ENCODE data around the gene PRKN.
"Not testable (repeated sequence)": the region's sequence is repeated elsewhere in the genome, so short reads cannot be mapped to it uniquely, and the experiment has no call there.

Gene PRKN

DNA sequence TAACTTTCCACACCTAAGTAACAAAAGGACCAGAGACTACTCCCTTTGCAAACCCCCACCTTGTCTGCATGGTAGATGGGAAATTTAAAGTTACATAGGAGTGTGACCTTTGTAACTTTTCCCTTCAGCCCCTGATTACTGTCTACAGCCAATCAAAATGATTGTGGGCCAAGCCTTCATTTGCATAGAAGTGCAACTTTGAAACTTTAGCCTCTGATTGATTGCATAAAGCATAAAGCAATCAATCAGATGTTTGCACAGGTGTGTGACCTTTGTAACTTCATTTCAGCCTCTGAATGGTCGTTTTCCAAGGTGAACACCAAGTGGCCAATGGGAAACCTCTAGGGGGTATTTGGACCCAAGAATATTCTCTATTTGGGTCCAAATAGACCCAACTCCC is 46.1 kb downstream of the PRKN start:
- DNase-seq (ENCODE audit: extremely low read depth, low read depth), result no peak

DNA sequence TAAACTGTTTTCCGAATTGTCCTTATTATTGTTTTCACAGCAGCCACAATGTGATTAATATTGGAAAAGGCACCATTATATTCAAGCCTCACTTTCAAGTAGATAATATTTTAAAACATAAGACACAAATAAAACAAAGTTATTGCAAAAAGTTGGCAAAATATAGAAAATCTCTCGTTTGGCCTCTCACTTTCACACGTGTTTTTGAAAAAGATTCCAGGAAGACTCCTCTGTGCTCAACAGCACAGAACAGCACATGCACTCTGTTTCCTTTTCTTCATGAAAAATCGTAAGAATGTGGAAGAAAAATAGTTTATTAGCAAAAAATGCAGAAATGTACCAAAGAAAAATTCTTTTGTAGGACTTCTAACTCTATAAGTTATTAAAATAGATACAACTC is 46.7 kb downstream of the PRKN start:
- TF ChIP-seq, protein P1, sequence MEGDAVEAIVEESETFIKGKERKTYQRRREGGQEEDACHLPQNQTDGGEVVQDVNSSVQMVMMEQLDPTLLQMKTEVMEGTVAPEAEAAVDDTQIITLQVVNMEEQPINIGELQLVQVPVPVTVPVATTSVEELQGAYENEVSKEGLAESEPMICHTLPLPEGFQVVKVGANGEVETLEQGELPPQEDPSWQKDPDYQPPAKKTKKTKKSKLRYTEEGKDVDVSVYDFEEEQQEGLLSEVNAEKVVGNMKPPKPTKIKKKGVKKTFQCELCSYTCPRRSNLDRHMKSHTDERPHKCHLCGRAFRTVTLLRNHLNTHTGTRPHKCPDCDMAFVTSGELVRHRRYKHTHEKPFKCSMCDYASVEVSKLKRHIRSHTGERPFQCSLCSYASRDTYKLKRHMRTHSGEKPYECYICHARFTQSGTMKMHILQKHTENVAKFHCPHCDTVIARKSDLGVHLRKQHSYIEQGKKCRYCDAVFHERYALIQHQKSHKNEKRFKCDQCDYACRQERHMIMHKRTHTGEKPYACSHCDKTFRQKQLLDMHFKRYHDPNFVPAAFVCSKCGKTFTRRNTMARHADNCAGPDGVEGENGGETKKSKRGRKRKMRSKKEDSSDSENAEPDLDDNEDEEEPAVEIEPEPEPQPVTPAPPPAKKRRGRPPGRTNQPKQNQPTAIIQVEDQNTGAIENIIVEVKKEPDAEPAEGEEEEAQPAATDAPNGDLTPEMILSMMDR (IDR thresholded peaks at IDR 0.05; ENCODE audit: low read depth, low read length), result no peak
- DNase-seq (ENCODE audit: extremely low read depth, low read depth), result no peak

More for the DNA sequence above, 46.1 kb downstream of the PRKN start:
- TF ChIP-seq, protein P1 (IDR thresholded peaks at IDR 0.05; ENCODE audit: low read depth, low read length), result no peak

DNA sequence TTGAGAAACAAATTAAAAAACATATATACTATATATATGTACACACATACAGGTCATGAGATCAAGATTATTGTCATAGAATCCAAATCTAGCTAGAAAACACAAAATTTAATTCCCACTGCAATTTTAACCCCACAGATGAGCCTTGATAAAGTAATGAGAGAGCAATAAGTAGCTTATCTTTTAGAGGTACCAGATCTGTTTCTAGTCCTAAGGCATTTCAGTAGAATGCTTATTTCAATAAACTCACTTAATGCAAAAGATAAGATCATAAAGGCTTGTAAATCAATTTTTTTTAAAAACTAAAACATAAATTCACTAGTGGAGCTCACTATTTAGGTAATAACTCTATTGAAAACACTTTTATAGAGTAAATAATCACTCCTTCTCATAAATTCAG is 47.2 kb downstream of the PRKN start:
- DNase-seq (ENCODE audit: extremely low read depth, low read depth), result no peak
- TF ChIP-seq, protein P1 (IDR thresholded peaks at IDR 0.05; ENCODE audit: low read depth, low read length), result no peak

DNA sequence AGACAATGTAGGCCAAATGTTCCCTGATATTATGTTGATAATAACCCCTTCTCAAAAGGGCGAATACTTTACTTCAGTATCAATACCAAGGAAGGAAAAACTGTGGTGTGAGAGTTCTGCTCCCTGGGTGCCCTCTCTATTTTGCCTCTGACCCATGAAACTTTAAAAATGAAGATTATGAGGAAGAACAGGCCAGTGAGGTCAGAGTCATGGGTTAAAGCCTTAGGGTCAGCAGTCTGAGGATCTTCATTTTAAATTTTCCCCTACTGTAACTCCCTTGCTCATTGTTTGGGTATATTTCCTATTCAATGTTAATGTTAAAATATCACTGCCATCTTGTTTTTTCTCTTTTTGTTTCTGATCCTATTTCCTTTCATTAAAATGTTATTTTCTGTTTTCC is 47.9 kb downstream of the PRKN start:
- TF ChIP-seq, protein P1 (IDR thresholded peaks at IDR 0.05; ENCODE audit: low read depth, low read length), result no peak
- no peak for DNase-seq (ENCODE audit: extremely low read depth, low read depth)

DNA sequence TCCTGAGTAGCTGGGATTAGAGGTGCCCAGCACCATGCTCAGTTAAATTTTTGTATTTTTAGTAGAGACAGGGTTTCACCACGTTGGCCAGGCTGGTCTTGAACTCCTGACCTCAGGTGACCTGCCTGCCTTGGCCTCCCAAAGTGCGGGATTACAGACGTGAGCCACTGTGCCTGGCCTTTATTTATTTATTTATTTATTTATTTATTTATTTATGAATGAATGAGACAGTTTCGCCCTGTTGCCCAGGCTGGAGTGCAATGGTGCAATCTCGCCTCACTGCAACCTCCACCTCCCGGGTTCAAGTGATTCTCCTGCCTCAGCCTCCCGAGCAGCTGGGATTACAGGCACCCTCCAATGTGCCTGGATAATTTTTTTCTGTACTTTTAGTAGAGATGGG is 48.7 kb downstream of the PRKN start:
- not testable (repeated sequence) for DNase-seq (ENCODE audit: extremely low read depth, low read depth)

DNA sequence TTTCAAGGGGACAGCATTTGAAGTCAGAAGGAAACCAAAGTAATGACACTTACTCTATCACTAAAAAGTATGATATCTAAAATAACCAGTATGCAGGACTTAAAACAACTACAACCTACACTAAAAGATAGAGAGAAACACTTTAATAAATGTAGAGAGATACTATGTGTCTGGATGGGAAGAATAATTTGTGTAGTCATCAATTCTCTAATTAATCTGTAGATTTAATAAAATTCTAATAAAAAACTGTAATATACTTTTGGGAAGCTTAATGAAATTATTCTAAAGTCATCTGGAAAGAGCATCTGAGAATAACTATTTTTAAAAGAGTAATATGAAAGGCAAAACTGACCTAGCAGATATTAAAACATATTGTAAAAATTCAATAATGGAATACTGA is 52.1 kb downstream of the PRKN start:
- TF ChIP-seq, protein P1 (IDR thresholded peaks at IDR 0.05; ENCODE audit: low read depth, low read length), result no peak

DNA sequence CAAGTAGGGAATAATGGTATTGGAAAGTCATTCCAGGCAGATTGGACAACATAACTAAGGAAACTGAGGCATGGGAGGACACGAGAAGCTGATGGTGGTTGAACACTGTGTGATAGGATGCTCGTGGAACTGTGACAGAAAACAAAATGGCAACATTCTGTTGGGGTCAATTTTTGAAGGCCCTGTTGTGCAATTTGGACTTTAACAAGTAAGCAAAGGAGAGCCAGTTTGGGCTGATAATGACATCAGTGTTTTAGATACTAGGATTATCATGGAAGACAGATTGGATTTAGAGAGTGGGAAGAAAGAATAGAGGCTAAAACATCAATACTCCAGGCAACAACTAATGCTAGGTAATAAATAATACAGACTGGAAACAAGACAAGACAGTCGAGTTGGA is 53.1 kb downstream of the PRKN start:
- TF ChIP-seq, protein P1 (IDR thresholded peaks at IDR 0.05; ENCODE audit: low read depth, low read length), result no peak

More for the DNA sequence above, 52.1 kb downstream of the PRKN start:
- DNase-seq (ENCODE audit: extremely low read depth, low read depth), result no peak

DNA sequence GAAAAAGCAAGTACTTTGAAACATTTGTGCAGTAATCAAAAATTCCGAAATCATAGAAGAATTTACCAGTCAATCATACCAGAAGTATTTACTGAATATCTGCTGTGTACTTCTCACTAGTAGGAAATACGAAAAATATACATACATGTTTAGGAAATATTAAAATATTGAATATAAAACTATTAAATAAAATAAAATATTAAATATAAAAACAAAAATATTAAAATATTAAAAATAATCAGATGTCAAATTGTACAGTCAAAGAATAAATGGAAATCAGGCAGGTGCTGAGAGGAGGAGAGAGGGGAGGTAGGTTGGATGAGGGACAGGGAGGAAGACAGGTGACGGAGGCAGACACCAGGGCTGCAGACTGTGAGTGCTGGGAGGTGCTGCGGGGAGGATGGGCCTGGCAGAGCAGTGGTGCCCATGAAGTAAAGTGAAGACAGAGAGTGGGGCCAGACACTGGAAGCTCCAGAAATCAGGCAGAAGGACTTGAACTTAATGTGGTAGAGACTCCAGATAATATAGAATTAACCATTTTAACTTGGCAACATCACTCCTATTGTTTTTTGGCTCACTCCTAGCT is 55.9 kb downstream of the PRKN start:
- TF ChIP-seq, protein P1 (IDR thresholded peaks at IDR 0.05; ENCODE audit: low read depth, low read length), result no peak
- no peak for DNase-seq (ENCODE audit: extremely low read depth, low read depth)

More for the DNA sequence above, 53.1 kb downstream of the PRKN start:
- DNase-seq (ENCODE audit: extremely low read depth, low read depth), result no peak

All from AG09319 (cell line).